ENCODE results near the gene CADM2.

GRCh38 chr3:84961011-84961410, 2.2 kb downstream of the CADM2 start:
- TF ChIP-seq POLR2AphosphoS5 (IDR thresholded peaks at IDR 0.05; ENCODE audit: low read depth, low read length) (no peak), POLR2A (IDR thresholded peaks at IDR 0.05; ENCODE audit: low read depth, low read length) (no peak)

Measured in GM12892 (cell line).